GM21360 (cell line): ENCODE measurements around the gene WDR53.
"Not testable (repeated sequence)": the region's sequence is repeated elsewhere in the genome, so short reads cannot be mapped to it uniquely, and the experiment has no call there.

Source experiments
- ATAC-seq: cut with Tn5 transposase; IDR thresholded peaks from one replicate; pipeline ENCODE4 v1.9.1; 2021; ENCODE audit warnings: mild to moderate bottlenecking, moderate library complexity; ENCODE audit not compliant: unreplicated experiment

WDR53 gene

GRCh38 chr3:196518966-196519717 is 49.2 kb downstream of the WDR53 start:
- ATAC-seq: no peak

GRCh38 chr3:196517919-196518318 is 50.4 kb downstream of the WDR53 start:
- no peak for ATAC-seq

- ATAC-seq: no peak
Measured at GRCh38 chr3:196517162-196517800, 51.1 kb downstream of the WDR53 start.

- ATAC-seq: no peak
Measured at GRCh38 chr3:196514913-196515621, 53.3 kb downstream of the WDR53 start, which contains the start of gene SMCO1. SMCO1 (minus strand) TSS chr3:196515346; CDS start chr3:196515209, 137 bp downstream.

- no peak for ATAC-seq
Measured at GRCh38 chr3:196514350-196514716, 54.0 kb downstream of the WDR53 start.

GRCh38 chr3:196513697-196514349 is 54.5 kb downstream of the WDR53 start:
- ATAC-seq: no peak

GRCh38 chr3:196511646-196512425 is 56.5 kb downstream of the WDR53 start:
- ATAC-seq: not testable (repeated sequence)

GRCh38 chr3:196511108-196511507 is 57.2 kb downstream of the WDR53 start:
- not testable (repeated sequence) for ATAC-seq

GRCh38 chr3:196506687-196507086 is 61.7 kb downstream of the WDR53 start:
- no peak for ATAC-seq

GRCh38 chr3:196504556-196504955 is 63.8 kb downstream of the WDR53 start:
- ATAC-seq: no peak
